Measurements from ENCODE around the gene TAF5L.

TAF5L gene

DNA sequence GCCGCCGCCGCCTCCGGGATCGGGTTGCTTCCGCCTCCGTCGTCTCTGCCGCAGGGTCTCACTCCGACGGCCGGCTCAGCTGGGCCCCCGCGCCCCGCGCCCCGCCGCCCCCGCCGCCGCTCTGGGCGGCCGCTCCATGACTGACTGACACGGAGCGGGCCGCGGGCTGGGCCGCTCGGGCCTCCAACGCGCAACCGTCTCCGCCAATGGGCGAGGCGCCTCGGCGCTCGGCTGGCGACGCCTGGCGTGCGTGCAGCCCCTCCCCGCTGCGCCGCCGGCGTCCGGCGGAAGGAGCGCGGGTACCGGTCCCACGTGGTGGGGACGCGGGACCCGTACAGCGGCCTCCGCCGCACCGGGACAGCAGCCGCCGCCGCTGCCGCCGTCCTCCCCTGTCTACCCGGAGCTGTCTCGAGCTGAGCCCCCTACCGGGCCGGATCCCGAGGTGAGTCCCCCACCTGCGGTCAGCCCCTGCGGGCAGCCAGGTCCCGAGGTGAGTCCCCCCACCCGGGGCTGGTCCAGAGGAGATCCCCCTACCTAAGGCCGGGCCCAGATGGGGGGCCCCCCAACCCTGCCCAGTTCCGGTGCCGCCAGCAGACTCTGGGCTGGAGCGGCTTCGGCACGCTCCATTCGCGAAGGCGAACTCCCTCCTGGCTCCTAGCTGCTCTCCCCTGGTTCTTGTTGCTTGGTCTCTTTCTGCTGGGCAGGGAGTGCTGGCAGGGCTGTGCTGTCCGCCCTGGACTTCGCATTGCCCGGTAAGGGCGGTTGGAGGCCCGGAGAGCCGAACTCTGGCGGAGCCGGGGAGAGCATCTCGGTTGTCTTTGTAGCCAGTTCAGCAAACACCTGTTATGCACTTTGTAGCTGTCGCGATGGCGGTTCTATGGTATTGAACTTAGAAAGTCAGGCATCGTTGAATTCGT lies at the start of gene TAF5L, which contains the start of gene URB2:
TSS of gene TAF5L (minus strand) at position 208 of the 917 bp plus-strand sequence. CDS start 11,640 bp downstream, outside the sequence.
TSS of gene URB2 (plus strand) at position 333 of the 917 bp plus-strand sequence. CDS start 1,387 bp downstream, outside the sequence.
- DNase-seq = peak; percentile 15 to 93 (median 82)

DNA sequence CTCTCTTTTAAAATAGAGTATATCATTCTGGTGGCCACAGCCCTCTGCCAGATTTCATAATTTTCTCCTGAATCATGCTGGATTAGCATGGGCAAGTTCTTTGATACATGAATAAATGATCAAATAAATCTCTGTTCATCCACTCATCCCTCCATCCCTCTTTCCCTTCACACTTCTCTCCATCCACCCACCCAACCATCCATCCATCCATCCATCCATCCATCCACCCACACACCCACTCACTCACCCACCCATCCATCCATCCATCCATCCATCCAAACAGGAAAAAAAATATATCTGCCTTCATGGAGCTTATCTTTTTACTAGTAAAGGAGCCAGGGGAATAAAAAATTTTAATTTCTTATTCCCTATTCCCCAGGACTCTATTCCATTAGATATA lies 49.5 kb upstream of the TAF5L start:
- DNase-seq = no peak

DNA sequence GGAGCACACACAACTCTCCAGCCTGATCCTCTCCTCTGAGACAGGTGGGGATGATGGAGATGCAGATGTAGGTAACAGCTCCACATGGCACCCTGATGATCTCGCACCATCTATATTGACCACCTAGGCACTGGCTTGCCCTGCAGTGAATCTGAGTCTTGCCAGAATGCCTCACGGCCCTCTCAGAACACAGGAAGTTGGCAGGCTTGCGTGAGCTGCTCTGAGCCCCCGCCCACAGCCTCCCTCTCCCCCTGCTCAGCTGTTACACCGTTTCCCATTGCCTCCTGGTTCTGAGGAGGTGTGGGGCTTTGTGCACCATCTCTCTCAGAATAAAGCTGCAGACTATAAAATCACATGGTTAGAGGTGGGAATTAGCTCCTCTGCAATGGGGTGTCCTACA lies 48.1 kb upstream of the TAF5L start:
- no peak for DNase-seq

DNA sequence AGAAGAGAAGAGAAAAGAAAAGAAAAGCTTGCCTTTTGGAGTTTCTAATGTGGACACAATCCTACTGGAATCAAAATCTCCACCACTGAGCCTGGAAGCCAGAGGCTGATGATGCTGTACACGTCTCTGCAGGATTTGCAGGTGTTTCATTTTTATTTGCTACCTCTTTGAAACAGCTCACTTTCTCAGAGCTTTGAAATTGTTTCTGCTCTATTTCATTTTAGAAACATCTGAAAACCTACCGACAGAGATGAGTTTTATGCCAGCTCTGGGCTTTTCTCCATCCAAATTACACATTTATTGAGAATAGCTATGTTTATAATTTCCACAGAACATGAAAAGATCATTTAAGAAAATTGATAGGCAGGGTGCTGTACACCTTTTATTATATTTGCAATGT lies 46.3 kb upstream of the TAF5L start:
- no peak for DNase-seq

DNA sequence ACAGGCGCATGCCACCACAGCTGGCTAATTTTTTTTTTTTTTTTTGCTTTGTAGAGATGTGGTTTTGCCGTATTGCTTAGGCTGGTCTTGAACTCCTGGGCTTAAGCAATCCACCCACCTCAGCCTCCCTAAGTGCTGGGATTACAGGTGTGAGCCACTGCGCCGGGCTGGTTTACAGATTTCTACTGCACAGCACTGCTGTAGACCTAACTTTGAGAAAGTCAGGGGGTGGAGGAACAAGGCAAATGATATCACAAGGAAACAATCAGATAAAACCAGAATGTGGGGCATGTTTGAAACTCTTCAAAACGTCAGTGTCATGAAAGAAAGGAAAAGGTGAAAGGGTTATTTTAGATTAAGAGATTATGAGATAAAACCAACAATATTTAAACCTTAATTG lies 45.4 kb upstream of the TAF5L start:
- DNase-seq = no peak

DNA sequence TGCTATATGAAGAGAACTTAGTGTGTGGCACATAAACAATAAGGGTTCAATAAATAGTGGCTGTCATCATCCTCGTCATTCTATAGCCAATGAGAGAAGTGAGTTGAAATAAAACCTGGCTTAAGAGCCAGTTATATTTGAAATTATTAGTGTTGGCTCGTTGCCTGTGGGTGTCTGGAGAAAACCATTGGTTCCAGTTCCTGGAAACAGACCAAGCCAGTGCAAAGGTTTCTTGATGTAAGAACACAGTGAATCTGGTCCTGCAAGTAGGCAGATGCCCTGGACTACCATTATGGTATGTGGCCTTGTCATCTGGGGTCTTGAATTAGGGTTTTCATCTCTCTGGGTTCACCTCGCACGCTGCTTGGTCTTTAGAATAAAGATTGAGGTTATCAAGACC lies 43.4 kb upstream of the TAF5L start:
- no peak for DNase-seq

DNA sequence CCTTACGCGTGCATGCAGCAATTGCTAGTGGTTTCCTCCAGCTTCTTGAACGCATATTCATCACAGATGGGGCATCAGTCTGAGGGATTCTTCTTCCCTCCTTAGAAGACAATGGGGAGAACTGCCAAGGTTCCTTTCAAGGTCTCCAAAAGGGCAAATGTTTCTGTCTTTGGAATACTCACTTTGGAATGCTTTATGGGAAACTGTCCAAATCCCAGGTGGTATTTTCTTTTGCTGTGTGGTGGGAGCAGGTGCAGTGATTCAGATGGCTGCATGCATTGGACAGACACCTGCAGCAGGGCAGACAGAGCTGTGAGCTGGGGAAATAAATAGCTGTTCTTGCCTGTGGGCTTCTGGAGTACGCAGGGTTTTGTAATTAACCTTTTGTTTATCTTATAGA lies 40.7 kb upstream of the TAF5L start:
- DNase-seq = no peak

DNA sequence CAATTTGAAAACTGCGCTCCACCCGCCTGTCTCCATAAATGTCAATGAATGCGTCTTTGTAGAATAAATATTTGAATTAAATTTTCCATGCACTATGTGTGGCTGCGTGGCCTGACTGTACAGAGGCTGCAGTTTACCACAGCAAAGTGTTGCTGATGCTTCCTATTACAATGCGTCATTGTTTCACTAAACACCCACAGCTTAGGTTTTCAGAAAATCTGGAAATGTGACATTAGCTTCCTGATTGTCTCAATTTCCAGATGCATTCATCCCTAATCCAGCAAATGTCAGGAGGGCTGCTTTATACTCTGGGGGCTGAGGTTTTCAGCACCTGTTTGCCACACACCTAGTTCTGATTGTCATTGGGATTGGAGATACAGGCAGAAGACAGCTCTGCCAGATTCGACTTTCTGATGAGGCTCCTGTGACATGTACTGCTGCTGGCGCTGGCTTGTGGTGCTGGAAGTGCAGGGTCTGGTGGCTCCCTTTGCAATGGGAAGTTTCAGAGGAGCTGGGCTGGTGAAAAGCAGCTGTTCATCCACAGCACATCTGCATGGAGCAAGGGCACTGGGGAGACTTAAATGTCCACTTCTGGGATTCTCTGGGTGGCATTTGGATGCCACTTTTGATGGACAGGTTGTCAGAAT lies 40.1 kb upstream of the TAF5L start:
- DNase-seq = peak in 2 of 14 donors; percentile 9 to 38

DNA sequence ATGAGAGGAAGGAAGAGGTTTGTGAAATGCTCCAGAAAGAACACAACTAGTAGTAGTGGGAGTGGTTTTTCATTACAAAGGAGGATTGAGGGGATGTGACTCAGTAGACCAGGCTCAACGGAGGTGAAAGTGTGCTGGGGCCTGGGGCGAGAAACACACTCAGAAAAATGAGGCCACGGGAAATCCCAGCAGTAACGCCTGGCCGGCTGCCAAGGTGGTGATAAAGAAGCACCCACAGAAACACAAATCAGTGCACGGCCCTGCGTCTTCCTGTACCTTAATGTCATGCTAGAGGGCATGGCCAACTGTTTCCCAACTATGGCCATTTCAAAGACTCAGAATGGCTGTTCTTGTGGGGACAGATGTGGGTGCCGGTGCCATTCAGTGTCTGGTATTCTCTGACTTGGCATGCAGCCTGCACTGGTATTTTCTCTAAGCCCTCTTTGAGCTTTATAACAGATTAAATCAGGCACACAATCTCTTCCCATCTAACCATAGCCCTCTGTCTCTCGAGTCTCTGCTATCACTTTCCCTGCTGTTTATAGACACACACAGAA lies 38.3 kb upstream of the TAF5L start:
- DNase-seq = peak in 1 of 14 donors; percentile 17

DNA sequence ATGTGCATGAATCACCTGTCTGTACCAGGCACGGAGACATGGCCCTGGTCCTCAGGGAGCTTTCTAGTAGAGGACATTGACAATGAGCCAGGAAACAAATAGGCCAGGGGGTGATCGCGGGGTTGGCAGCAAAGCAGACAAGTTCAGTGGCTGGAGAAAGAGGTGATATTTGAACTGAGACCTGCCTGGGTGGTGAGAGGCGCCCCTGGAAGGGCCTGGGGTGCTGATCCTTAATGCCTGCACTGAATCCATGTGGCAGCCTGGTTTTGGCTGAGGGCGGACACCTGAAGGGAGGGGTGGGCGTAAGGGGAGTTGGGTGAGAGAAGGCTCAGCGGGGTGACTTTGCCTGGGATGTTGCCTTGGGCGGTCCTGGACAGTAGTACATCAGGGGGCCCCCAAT lies 36.0 kb upstream of the TAF5L start:
- no peak for DNase-seq

DNA sequence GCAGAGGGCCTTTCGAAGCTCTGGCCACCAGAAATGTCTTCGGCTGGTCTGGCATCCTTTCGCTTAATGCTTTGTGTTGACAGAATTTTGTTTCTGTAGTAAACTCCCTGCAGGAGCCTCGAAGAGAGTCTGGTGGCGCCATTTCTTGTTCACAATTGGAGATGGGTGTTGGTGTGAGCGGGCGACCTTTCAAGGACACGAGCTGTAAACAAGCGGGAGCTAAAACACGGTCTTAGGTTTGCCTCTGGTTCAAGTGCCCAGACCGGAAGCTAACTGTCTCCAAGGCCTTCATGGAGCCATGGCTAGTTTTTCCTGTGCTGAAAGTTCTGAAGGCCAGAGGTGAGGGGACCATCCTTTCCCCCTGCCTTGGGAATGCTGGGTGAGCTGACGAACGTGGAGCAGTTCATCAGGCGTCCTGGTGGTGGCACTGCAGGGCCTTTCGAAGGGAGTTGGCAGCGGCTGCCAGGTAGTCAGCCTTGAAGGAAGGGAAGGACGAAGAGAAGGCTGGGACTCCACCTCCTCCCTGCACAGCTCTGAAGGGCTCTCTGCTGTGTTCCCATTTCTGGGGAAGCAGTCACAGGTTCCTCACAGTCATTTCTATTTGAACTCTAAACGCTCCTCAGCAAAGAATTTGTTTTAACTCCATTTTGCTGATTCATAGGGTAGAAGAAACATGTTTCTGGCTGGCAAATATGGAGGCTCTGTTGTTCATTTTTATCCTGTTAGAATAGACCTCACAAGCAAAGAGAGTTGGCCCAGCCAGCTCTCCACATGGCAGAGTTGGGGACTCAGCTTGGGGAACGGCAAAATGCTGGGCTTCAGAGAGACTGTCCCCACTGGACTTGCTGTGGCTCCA lies 35.3 kb upstream of the TAF5L start:
- DNase-seq = peak in 13 of 14 donors; percentile 14 to 75 (median 63)

DNA sequence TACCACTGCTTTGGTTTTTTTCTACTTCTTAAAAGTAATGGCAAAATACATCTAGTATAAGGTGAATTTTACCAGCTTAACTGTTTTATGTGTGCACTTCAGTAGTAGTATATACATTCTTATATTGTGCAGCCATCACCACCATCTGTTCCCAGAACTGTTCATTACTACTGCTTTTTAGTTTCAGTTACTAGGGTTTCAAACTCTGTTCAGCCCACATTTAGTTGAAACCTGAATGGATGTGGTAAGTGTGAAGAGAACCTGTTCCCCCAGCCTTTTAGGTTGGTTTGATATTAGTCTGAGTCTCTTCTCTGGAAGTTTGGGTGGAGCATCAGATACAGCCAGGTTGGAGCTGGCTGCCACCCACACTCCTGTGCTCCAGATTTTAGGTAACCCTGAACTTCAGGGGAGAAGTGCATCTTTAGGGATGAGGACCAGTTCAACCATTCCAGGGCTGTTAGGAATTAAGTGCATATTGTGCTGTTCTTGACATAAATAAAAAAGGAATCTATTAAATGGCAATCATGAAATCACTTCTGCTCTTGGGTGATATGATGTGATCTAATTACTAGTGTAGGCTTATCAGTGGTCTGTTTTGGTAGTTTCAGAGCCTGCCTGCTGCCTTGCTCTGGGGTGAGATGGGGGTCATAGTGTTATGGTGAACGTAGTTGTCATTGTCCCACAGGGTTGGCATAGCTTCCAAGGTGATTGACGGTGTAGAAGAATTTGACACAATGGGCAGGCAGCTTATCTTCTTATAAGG lies 32.3 kb upstream of the TAF5L start:
- no peak for DNase-seq

DNA sequence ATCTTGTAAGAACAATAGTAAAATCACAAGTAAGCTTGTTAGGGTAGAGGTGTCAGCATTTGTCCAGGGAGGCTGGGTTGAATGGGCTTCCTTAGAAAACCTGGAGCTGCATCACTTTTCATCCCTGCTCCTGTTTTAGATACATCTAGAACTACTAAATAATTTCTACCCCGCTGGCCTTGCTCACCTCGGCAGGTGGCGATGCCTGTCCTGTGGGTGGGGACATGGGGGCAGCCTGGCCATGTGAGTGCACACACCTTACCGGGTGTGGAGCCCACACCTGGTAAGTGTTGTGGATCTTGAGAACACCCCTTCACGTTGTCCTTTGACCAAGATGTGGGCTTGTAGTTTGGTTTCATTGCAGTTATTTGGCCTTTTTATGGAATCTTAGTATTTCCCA lies 29.9 kb upstream of the TAF5L start:
- no peak for DNase-seq

DNA sequence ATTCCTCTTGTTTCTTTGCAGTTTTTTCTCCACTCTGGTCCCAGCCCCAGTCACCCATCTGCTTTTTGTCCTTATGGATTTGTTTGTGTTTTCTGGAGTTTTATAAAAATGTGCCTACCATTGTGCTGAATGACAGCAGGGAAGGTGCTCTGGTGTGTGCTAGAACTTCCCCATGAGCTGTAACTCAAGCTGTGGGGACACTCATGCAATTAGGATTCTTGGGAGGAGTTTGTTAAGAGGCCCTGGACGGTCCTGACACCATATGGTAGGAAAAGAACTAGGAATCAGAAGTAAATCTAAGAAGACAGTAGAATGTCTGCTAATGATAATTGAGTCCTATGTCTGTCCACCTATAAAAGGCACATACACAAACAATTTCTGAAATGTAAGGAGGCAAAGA lies 27.5 kb upstream of the TAF5L start:
- DNase-seq = no peak

DNA sequence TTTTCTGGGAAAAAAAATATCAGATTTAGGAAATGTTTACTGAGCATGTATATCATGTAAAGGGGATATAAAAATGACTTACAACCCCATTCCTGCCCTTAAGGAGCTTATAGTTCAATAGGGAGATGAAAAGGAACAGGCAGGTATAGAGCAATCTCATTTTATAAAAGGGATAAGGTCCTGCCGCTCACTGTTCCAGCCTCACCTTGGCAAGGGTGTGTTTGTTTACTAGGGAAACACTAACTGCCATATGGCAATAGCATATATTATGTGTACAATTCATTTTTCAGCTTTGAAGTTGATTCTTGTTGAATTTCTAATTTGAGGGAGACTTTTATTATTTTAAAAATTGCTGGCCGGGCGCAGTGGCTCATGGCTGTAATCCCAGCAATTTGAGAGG lies 25.6 kb upstream of the TAF5L start:
- no peak for DNase-seq

DNA sequence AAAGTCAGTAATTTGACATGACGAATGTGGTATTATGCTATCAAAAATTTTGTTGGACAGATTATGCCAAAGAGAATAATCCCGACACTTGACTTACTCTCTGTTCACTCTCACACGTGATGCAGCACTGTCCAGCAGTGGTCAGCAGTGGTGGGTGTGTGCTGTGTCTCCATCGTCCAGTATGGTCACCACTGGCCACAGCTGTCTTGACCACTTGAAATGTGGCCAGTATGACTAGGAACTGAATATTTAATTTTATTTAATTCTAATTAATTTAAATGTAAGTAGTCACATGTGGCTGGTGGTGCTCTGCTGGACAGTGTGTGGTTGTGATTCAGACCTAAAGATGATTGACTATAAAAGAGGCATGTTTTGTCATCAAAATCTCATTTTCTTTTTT lies 24.1 kb upstream of the TAF5L start:
- no peak for DNase-seq

DNA sequence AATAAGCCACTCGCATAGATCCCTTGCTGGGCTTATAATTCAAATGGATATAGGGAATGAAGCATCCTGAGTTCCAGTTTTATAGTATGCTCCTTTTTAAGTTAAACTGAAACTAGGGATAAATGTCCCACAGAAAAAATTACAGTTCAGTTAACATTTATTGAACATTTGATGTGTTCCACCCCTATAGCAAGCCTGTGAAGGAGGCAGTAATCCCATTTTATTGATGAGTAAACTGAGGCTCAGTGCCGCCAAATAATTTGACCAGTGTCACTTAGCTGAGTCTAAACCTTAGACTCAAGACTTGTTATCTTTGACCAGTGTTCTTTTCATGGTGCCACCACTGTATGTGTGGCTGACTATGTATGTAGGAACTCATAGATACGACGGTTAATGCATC lies 22.5 kb upstream of the TAF5L start:
- DNase-seq = no peak

DNA sequence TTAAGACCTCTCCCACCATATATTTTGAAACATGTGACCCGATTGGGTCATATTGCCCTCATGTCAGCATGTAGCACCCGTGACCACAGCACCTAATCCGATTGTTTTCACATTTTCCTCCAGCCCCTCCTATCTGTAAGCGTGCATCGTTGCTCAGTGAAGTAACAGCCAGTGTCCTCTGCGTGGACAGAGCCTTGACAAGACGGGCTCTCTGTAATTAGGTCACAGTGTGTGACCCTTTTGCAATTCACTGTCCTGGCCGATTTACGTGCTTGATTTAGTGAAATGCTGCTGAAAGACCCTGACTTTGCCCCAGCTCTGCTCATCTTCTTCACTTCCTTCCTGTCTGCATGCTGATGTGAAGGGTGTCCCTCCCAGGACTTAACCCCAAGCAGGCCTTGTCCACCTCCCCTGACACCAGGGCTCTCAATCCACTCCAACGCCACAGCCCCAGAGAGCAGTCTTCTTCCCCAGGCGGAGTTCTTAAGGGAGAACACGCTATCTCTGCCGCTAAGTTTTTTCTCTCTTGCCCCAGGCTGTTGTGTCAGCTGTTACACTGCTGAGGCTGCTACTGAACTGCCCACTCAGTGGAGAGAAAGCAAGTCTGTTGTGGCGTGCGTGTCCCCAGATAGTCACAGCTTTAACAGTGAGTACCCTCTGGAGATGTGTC lies 19.5 kb upstream of the TAF5L start:
- DNase-seq = no peak

DNA sequence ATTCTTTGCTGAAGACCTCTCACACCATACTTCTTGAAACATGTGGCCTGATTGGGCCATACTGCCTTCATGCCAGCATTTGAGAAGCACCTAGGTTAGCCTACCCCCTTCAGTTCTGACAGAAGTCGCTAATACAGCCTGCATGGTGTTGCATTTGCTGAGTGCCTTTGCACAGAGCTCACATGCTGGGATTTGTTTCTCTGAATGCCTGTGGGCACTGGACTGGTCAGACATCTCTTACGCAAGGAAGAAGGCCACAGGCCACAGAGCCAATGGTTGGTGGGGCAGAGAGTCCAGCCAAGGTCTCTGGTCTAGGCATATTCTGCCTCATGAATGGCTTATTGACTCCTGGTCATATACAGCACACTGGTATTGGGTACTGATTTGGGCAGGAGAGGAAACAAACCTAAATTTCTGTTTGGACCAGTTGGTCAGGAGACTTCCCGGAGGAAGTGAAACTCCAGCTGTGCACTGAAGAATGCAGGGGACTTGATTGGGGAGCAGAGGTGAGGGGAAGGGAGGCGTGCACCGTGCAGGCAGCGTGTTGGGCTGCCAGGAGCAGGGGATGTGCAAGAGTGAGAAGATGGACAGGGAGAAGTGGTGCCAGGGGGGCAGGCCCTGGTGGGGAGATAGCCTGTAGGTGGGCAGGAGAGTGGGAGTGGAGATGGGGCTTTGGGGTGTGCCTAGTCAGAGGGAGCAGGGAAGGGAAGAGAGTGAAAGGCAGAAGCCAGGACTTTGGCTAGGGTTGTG lies 18.2 kb upstream of the TAF5L start:
- DNase-seq = peak in 1 of 14 donors; percentile 12

DNA sequence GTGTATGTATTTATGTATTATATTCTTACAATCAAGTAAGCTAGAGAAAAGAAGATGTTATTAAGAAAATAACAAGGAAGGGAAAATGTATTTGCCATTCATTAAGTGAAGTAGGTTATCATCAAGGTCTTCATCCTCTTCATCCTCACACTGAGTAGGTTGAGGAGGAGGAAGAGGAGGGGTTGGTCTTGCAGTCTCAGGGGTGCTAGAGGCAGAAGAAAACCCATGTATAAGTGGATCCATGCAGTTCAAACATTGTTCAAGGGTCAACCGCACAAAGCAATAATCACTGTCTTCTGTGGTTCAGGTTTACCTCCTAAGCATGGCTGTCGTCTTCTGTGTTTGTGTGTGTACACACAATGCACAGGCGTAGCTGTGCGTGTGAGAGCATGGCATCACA lies 17.0 kb upstream of the TAF5L start:
- no peak for DNase-seq
